Measurements from ENCODE around the gene PIGL. TPM values are rescaled to one million over a fixed set of nuclear protein-coding genes. Genes with fewer than 3 reads are reported as not detected.
"Not testable (repeated sequence)": the region's sequence is repeated elsewhere in the genome, so short reads cannot be mapped to it uniquely, and the experiment has no call there.

Gene PIGL
- total and polyA plus RNA-seq, 7 donors: 3.0 to 42.4 (median 24.2) TPM

GRCh38 chr17:16294560-16294959, 77.5 kb downstream of the PIGL start:
- no peaks in the 10 kb centered on the region for H3K4me1 ChIP-seq
- H3K9me3 ChIP-seq: no peaks in the 10 kb centered on the region
- no peaks in the 10 kb centered on the region for H3K27me3 ChIP-seq
- no peak overlapping the region for H3K27ac ChIP-seq
- TF ChIP-seq EP300 (IDR thresholded peaks at IDR 0.05): no peak
- intact Hi-C loops (cut with DNase I): no loop called here
- no peak overlapping the region for H3K4me3 ChIP-seq
- WGBS, 2 donors: 51 to 86% methylated on average over 2 of the region's 2 CpGs
- no peak for DNase-seq
- H3K36me3 ChIP-seq: no peaks in the 10 kb centered on the region

GRCh38 chr17:16296072-16296471, 79.1 kb downstream of the PIGL start:
- H3K4me1 ChIP-seq; intact Hi-C loops (cut with DNase I); H3K36me3 ChIP-seq; H3K27ac ChIP-seq; H3K9me3 ChIP-seq; DNase-seq; H3K27me3 ChIP-seq; H3K4me3 ChIP-seq: not testable (repeated sequence)
- WGBS, 2 donors: 75 to 82% methylated on average over 3 of the region's 3 CpGs

GRCh38 chr17:16297367-16298139, 80.5 kb downstream of the PIGL start:
- intact Hi-C loops (cut with DNase I): no loop called here
- no peak for DNase-seq
- no peaks in the 10 kb centered on the region for H3K9me3 ChIP-seq
- no peak overlapping the region for H3K4me3 ChIP-seq
- WGBS, 2 donors: 17 to 72% methylated on average over 11 of the region's 11 CpGs
- H3K27ac ChIP-seq: no peak overlapping the region
- no peak for TF ChIP-seq EP300 (IDR thresholded peaks at IDR 0.05)
- no peak for TF ChIP-seq POLR2AphosphoS5 (IDR thresholded peaks at IDR 0.05)
- H3K36me3 ChIP-seq: peaks cover 0 to 17% (median 4%) of the 10 kb centered on the region in 4 donors
- no peaks in the 10 kb centered on the region for H3K4me1 ChIP-seq
- H3K27me3 ChIP-seq: no peaks in the 10 kb centered on the region

- Histone ChIP-seq H3K9me3 (no peaks in the 10 kb centered on the region), H3K4me3 (no peak overlapping the region), H3K27me3 (no peaks in the 10 kb centered on the region), H3K4me1 (no peaks in the 10 kb centered on the region), H3K27ac (no peak overlapping the region), H3K36me3 (peaks cover 0 to 17% (median 4%) of the 10 kb centered on the region in 4 donors)
- WGBS, 2 donors: 21 to 70% methylated on average over 1 of the region's 1 CpG
- intact Hi-C loops (cut with DNase I): no loop called here
- no peak for TF ChIP-seq POLR2A (IDR thresholded peaks at IDR 0.05)
- no peak for TF ChIP-seq POLR2AphosphoS5 (IDR thresholded peaks at IDR 0.05)
- TF ChIP-seq EP300 (IDR thresholded peaks at IDR 0.05): no peak
- TF ChIP-seq CTCF (IDR thresholded peaks at IDR 0.05): no peak
- no peak for DNase-seq
Observed at GRCh38 chr17:16298140-16298662, 81.2 kb downstream of the PIGL start.

GRCh38 chr17:16300554-16300953, 83.5 kb downstream of the PIGL start:
- WGBS, 2 donors: 89 to 95% methylated on average over 3 of the region's 3 CpGs
- no peaks in the 10 kb centered on the region for H3K4me1 ChIP-seq
- no peak overlapping the region for H3K4me3 ChIP-seq
- H3K36me3 ChIP-seq: peaks cover 0 to 17% (median 4%) of the 10 kb centered on the region in 4 donors
- DNase-seq: no peak
- no peaks in the 10 kb centered on the region for H3K27me3 ChIP-seq
- intact Hi-C loops (cut with DNase I): no loop called here
- TF ChIP-seq POLR2A (IDR thresholded peaks at IDR 0.05) (no peak), EP300 (IDR thresholded peaks at IDR 0.05) (no peak), POLR2AphosphoS5 (IDR thresholded peaks at IDR 0.05) (no peak), CTCF (IDR thresholded peaks at IDR 0.05) (no peak)
- no peak overlapping the region for H3K27ac ChIP-seq
- no peaks in the 10 kb centered on the region for H3K9me3 ChIP-seq

GRCh38 chr17:16301963-16302855, 85.2 kb downstream of the PIGL start:
- intact Hi-C loops (cut with DNase I): no loop called here
- Histone ChIP-seq H3K27me3 (no peaks in the 10 kb centered on the region), H3K4me1 (no peaks in the 10 kb centered on the region), H3K36me3 (peaks cover 0 to 22% (median 4%) of the 10 kb centered on the region in 4 donors), H3K4me3 (no peak overlapping the region), H3K9me3 (no peaks in the 10 kb centered on the region), H3K27ac (no peak overlapping the region)
- DNase-seq: no peak
- TF ChIP-seq CTCF (IDR thresholded peaks at IDR 0.05) (no peak), POLR2AphosphoS5 (IDR thresholded peaks at IDR 0.05) (no peak), EP300 (IDR thresholded peaks at IDR 0.05) (no peak), POLR2A (IDR thresholded peaks at IDR 0.05) (no peak)
- 97 to 98% methylated on average over 13 of the region's 13 CpGs for WGBS, 2 donors

Measured in sigmoid colon (tissue), 7 donors.